ENCODE measurements around the gene TRIO.

DNA sequence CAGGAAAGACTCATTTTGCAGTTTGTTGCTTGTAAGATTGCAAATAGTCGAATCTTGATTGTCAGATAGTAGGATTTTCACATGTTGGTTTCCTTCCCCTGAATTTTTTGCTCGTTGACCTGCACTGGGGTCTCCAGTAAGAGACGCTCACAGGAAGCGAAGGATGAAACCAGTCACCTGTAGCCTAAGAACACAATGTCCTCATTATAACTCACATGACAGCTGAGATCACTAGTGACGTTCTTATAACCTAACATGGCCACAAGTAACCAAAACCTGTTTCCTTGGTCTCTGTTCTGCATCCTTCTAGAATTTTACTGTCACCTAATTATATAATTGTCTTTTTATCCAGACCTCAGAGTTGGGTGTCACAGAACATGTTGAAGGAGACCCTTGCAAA, 257.5 kb downstream of the TRIO start:
- TF ChIP-seq ZNF274 (IDR thresholded peaks at IDR 0.05; ENCODE audit: low read depth, low read length) (no peak), SUZ12 (IDR thresholded peaks at IDR 0.05; ENCODE audit: extremely low read depth, insufficient read depth, insufficient read length) (no peak), YY1 (IDR thresholded peaks at IDR 0.05; ENCODE audit: insufficient read depth, insufficient read length) (no peak)
